Endothelial cell of hepatic sinusoid (primary cell): ENCODE measurements around the gene NDUFV1.

Experiments used
- in situ Hi-C: cut with HindIII; loops from 2 replicates; pipeline ENCODE4 v1.10.0; 2017; ENCODE audit warnings: low sequenced_read_pairs

NDUFV1 gene

DNA sequence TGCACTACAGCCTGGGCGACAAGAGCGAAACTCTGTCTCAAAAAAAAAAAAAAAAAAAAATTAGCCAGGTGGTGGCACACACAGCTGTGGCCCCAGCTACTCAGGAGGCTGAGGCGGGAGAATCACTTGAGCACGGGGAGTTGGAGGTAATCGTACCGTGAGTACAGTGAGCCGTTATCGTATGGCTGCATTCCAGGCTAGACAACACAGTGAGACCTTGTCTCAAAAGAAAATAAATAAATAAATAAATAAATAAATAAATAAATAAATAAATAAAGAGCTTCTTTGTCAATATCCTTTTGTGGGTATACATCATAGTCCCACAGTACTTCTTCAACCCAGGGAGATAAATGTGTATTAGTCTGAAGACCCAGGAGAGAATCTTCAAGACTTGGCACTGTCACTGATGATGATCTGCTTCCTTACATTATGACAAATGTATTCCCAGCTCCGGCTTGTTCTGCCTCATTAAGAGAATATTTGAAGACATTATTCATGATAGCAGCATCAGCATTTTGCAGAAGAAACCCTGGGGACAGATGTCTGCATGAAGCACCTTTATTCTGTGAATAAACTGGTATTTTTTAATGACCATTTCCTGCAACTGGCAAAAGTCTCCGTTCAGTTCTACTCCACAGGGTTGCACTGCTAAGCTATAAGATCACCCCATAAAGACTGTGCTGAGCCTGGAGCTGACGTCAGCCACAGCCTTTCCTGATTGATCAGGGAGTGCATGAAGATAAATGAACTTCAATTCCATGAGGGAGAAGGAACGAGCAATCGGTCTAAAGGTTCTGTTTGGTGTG is 45.4 kb downstream of the NDUFV1 start:
- in situ Hi-C loops, result no loop called here

DNA sequence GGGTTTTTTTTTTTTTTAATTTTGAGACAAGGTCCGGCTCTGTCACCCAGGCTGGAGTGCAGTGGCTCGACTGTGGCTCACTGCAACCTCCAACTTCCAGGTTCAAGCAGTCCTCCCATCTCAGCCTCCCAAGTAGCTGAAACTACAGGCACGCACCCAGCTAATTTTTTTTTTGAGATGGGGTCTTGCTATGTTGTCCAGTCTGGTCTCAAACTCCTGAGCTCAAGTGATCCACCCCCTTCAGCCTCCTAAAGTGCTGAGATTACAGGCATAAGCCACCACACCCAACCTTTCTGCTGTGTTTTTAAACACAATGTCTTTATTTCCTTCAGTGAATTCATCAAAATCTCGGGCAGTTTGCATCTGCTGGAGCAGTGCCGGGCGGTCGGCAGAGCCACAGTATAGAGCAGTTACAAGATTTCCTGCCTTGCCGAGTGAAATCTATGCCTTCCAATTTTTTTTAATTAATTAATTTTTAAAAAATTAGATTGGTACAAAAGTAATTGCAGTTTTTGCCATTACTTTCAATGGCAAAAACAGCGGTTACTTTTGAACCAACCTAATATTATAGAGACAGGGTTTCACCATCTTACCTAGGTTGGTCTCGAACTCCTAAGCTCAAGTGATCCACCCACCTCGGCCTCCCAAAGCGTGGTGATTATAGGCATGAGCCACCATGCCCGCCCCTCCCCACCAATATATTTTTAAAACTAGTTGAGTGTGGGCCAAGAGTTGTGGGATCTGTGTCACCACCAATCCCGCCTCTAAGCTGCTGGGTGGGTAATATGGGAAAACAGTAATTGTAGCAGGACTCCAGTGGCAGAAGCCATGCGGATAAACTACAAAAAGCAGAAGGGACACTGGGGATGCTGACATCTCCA is 46.5 kb downstream of the NDUFV1 start:
- in situ Hi-C loops, result no loop called here

DNA sequence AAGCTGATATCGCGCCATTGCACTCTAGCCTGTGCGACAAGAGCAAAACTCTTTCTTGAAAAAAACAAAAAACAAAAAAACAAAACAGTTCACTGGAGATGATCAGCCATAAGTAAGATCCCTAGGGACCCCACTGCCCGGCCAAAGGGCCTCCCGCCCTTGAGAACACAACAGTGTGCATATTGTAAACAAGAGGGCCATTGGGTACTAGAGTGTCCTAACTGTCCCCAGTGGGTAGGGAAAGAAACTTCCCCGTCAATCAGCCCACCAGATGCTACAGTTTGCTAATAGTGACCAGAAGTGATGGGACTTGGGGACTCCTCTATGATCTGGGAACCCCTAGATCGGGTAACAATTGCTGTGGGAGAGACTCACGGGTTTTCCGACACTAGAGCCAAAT is 47.5 kb downstream of the NDUFV1 start:
- in situ Hi-C loops, result no loop called here

DNA sequence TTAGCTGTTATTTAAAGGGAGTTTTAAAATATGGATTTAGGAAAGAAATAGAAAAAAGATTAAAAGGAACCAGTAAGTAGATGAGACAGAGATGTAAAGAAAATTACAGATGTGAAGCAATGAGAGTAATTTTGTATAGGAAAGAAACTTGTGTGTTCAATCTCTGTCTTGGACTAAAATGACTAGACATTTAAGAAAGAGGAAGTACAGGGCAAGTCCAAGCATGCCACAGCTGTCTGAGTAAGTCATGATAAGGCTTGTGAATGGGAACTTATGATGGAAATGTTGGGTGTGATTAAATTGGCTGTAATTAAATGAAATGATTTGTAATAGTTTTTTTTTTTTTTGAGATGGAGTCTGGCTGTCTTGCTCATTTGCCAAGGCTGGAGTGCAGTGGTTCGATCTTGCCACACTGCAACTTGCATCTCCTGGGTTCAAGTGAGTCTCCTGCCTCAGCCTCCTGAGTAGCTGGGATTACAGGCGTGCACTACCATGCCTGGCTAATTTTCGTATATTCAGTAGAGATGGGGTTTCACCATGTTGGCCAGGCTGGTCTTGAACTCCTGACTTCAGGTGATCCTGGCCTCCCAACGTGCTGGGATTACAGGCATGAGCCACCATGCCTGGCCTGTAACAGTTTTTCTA is 49.7 kb downstream of the NDUFV1 start:
- in situ Hi-C loops, result no loop called here

DNA sequence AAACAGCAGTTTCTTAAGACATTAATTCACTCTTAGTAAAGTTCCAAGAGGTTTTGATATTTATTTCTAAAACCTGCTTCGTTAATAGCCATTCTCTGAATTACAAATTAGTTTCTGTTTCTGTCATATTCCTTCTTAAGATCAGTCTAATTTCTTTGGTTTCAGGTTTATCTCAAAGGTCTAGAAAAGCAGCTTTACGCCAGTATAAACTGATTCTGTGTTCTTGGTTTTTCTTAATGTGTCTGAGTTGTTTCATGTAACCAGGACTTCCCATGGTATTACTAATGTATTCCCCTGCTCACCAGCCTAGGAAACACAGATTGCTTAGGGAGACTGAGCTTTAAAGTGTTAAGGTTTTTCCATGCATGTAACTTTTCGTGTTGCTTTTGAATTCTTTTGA is 50.6 kb downstream of the NDUFV1 start:
- in situ Hi-C loops, result no loop called here

DNA sequence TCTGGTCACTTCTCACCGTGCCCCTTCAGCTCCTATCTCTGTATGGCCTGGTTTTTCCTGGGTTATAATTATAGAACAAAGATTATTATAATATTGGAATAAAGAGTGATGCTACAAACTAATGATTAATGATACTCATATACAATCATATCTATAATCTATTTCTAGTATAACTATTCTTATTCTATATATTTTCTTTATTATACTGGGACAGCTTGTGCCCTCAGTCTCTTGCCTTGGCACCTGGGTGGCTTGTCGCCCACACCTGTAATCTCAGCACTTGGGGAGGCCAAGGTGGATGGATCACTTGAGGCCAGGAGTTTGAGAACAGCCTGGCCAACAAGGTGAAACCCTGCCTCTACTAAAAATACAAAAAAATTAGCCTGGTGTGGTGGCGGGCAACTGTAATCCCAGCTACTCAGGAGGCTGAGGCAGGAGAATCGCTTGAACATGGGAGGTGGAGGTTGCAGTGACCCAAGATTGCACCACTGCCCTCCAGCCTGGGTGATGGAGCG is 53.0 kb downstream of the NDUFV1 start:
- in situ Hi-C loops, result loop anchor here (5.0 kb wide), 1 partner anchor 57 kb away; no protein-coding TSS in a partner anchor

DNA sequence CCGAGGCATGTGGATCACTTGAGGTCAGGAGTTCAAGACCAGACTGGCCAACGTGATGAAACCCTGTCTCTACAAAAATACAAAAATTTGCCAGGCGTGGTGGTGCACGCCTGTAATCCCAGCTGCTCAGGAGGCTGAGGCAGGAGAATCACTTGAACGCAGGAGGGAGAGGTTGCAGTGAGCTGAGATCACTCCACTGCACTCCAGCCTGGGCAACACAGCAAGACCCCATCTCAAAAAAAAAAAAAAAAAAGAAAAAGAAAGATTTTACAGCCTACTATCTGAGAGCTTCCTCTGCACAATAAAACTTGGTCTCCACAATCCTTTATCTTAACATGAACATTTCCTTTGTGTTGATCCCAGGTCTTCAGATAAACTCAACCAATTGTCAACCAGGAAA is 54.0 kb downstream of the NDUFV1 start:
- in situ Hi-C loops, result loop anchor here (5.0 kb wide), 1 partner anchor 58 kb away; no protein-coding TSS in a partner anchor
